ENCODE data around the gene ADCY7. TPM values are rescaled to one million over a fixed set of nuclear protein-coding genes. Genes with fewer than 3 reads are reported as not detected.

The ADCY7 gene
- total RNA-seq, 1 experiment from 2014 or later = 13.1 TPM

GRCh38 chr16:50275428-50276325, 9.3 kb downstream of the ADCY7 start:
- no peaks in the 10 kb centered on the region for H3K79me2 ChIP-seq (ENCODE audit: low read length)
- no peak for DNase-seq
- intact Hi-C loops (cut with micrococcal nuclease) = no loop called here
- ChIA-PET POLR2A (ENCODE audit: unreplicated experiment) (no interaction called here), CTCF (interaction anchor here (0.6 kb wide), 1 partner anchor 11 kb away, joined by 6 read pairs; no protein-coding TSS in a partner anchor)
- H3K9ac ChIP-seq (ENCODE audit: low read length) = no peak overlapping the region
- no peak overlapping the region for H3K4me3 ChIP-seq (ENCODE audit: low read length)
- H3K27me3 ChIP-seq (ENCODE audit: low read length) = no peaks in the 10 kb centered on the region
- H3K9me2 ChIP-seq (replicated peaks; ENCODE audit: low read length) = no peaks in the 10 kb centered on the region
- no peaks in the 10 kb centered on the region for H4K20me1 ChIP-seq (ENCODE audit: low read length)
- no peaks in the 10 kb centered on the region for H3K36me3 ChIP-seq (ENCODE audit: low read depth, low read length)
- no peak overlapping the region for H3K27ac ChIP-seq (ENCODE audit: low read length)
- no peak overlapping the region for H3K4me2 ChIP-seq (ENCODE audit: low read length)
- no peaks in the 10 kb centered on the region for H3K9me3 ChIP-seq (ENCODE audit: low read length)
- no peak for ATAC-seq
- BruUV-seq (replicated peaks) = no TSS peak
- H3F3A ChIP-seq (ENCODE audit: low read length, unreplicated experiment) = no peaks in the 10 kb centered on the region
- TF ChIP-seq EZH2phosphoT487 (IDR thresholded peaks at IDR 0.05; ENCODE audit: borderline replicate concordance, low read length) (no peak), EZH2 (IDR thresholded peaks at IDR 0.05; ENCODE audit: low read length, unreplicated experiment) (no peak), CTCF (conservative IDR thresholded peaks at IDR 0.05; ENCODE audit: low read depth, low read length) (no peak)
- no peaks in the 10 kb centered on the region for H3K4me1 ChIP-seq (ENCODE audit: insufficient read depth, low read length)
- H2AFZ ChIP-seq (ENCODE audit: low read length) = no peak overlapping the region

GRCh38 chr16:50276326-50276640, 9.9 kb downstream of the ADCY7 start:
- H3K9me3 ChIP-seq (ENCODE audit: low read length) = no peaks in the 10 kb centered on the region
- POLR2A ChIA-PET (ENCODE audit: unreplicated experiment) = no interaction called here
- no peak overlapping the region for H3K9ac ChIP-seq (ENCODE audit: low read length)
- BruUV-seq (replicated peaks) = no TSS peak
- ATAC-seq = no peak
- H2AFZ ChIP-seq (ENCODE audit: low read length) = no peak overlapping the region
- H3K4me2 ChIP-seq (ENCODE audit: low read length) = no peak overlapping the region
- peak overlapping the region; percentile 24; the same call in 1 of the 2 replicates for H3K27ac ChIP-seq (ENCODE audit: low read length)
- no peak for DNase-seq
- no peaks in the 10 kb centered on the region for H3K27me3 ChIP-seq (ENCODE audit: low read length)
- TF ChIP-seq EZH2phosphoT487 (IDR thresholded peaks at IDR 0.05; ENCODE audit: borderline replicate concordance, low read length) (no peak), CTCF (conservative IDR thresholded peaks at IDR 0.05; ENCODE audit: low read depth, low read length) (no peak), EZH2 (IDR thresholded peaks at IDR 0.05; ENCODE audit: low read length, unreplicated experiment) (no peak)
- no peaks in the 10 kb centered on the region for H3K9me2 ChIP-seq (replicated peaks; ENCODE audit: low read length)
- no peaks in the 10 kb centered on the region for H3K36me3 ChIP-seq (ENCODE audit: low read depth, low read length)
- no peak overlapping the region for H3K4me3 ChIP-seq (ENCODE audit: low read length)
- CTCF ChIA-PET = no interaction called here
- H3K4me1 ChIP-seq (ENCODE audit: insufficient read depth, low read length) = no peaks in the 10 kb centered on the region
- H3F3A ChIP-seq (ENCODE audit: low read length, unreplicated experiment) = no peaks in the 10 kb centered on the region
- intact Hi-C loops (cut with micrococcal nuclease) = no loop called here
- no peaks in the 10 kb centered on the region for H4K20me1 ChIP-seq (ENCODE audit: low read length)
- H3K79me2 ChIP-seq (ENCODE audit: low read length) = no peaks in the 10 kb centered on the region
